ENCODE results near the gene EPHA3. TPM values are rescaled to one million over a fixed set of nuclear protein-coding genes. Genes with fewer than 3 reads are reported as not detected.

Gene EPHA3
- total and polyA plus RNA-seq, 9 donors, result 1.0 to 6.9 (median 2.9) TPM

DNA sequence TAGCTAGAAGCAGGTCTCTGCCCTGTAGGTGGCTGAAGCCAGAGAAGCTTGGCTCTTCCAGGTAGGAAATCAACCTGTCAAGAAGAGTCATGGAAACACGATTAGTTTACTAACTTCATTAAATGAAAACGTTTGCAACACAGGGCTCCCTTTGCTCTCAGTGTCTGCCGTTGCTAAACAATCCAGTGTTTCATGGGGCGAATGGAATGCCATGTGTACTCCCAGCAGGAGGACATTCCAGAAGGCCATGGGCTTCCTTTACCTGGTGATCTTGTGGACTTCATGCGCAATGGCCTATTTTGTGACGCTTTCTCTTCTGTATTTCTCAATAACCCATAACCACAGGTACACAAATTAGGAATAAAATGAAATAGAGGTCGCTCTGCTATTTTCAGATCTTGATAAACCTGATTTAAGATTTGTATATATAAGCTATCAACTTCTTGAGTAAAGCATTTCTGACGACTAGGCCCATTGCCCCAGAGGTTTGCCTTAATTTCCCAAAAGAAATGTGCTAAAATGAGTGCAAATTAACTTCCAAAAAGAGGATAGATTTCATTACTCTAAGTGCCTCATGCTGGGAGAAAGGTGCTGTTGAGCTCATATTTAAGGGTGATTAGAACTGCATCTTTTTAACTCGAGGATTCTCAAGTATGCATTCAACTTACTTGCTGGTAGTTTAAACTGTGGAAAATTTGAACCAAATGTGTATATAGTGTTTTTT, 171.0 kb downstream of the EPHA3 start:
- H3K27ac ChIP-seq, result no peak overlapping the region
- intact Hi-C loops (cut with DNase I), result no loop called here
- no peaks in the 10 kb centered on the region for H3K27me3 ChIP-seq
- H3K9me3 ChIP-seq, result no peaks in the 10 kb centered on the region
- H3K36me3 ChIP-seq, result no peaks in the 10 kb centered on the region
- no peaks in the 10 kb centered on the region for H3K4me1 ChIP-seq (ENCODE audit: insufficient read depth)
- no peak overlapping the region for H3K4me3 ChIP-seq
- no peak for DNase-seq
- TF ChIP-seq EP300 (IDR thresholded peaks at IDR 0.05), result no peak
- WGBS, 3 donors, result 74 to 77% (median 76%) methylated on average over 9 of the region's 9 CpGs

DNA sequence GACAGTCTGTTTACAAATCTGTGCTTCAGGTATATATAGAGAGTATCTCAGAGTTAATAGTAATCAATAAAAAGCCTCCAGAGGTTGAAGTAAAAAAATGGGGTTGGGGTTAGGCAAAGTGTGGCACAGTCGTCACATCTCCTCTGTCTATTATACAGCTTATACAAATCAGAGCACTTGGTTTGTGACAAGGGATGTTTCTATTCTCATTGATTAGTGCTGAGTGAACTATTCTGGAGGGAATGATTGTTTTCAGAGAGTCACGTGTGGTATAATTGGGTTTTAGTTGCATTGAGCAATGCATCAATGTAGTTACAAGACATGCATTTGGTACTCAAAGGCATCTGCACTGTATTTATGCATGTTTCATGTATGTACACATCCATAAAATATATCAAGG, 172.9 kb downstream of the EPHA3 start:
- WGBS, 3 donors, result 91 to 93% (median 93%) methylated on average over 2 of the region's 2 CpGs

DNA sequence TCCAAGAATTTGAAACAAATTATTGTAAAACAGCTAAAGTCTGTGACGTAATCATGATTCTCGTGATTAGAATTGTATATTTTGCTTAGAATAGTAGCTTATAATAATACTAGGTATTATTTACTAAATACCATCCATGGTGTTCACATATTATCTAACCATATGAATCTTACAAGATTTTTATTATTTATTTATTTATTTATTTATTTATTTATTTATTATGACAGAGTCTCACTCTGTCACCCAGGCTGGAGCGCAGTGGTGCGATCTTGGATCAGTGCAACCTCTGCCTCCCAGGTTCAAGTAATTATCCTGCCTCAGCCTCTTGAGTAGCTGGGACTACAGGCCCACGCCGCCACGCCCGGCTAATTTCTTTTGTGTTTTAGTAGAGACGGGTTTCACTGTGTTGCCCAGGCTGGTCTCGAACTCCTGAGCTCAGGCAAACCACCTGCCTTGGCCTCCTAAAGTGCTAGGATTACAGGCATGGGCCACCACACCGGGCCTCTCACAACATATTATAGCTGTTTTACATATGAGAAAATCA, 173.5 kb downstream of the EPHA3 start:
- 97 to 98% (median 98%) methylated on average over 11 of the region's 11 CpGs for WGBS, 3 donors
- no peaks in the 10 kb centered on the region for H3K36me3 ChIP-seq
- no peak overlapping the region for H3K27ac ChIP-seq
- no peaks in the 10 kb centered on the region for H3K9me3 ChIP-seq
- H3K4me3 ChIP-seq, result no peak overlapping the region
- DNase-seq, result no peak
- H3K4me1 ChIP-seq (ENCODE audit: insufficient read depth), result no peaks in the 10 kb centered on the region
- TF ChIP-seq, protein P1, sequence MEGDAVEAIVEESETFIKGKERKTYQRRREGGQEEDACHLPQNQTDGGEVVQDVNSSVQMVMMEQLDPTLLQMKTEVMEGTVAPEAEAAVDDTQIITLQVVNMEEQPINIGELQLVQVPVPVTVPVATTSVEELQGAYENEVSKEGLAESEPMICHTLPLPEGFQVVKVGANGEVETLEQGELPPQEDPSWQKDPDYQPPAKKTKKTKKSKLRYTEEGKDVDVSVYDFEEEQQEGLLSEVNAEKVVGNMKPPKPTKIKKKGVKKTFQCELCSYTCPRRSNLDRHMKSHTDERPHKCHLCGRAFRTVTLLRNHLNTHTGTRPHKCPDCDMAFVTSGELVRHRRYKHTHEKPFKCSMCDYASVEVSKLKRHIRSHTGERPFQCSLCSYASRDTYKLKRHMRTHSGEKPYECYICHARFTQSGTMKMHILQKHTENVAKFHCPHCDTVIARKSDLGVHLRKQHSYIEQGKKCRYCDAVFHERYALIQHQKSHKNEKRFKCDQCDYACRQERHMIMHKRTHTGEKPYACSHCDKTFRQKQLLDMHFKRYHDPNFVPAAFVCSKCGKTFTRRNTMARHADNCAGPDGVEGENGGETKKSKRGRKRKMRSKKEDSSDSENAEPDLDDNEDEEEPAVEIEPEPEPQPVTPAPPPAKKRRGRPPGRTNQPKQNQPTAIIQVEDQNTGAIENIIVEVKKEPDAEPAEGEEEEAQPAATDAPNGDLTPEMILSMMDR (IDR thresholded peaks at IDR 0.05), result no peak
- no peak for TF ChIP-seq POLR2A (IDR thresholded peaks at IDR 0.05)
- no peak for TF ChIP-seq EP300 (IDR thresholded peaks at IDR 0.05)
- intact Hi-C loops (cut with DNase I), result no loop called here
- no peaks in the 10 kb centered on the region for H3K27me3 ChIP-seq

More for the DNA sequence above, 172.9 kb downstream of the EPHA3 start:
- H3K27me3 ChIP-seq, result no peaks in the 10 kb centered on the region
- no peak overlapping the region for H3K27ac ChIP-seq
- no peaks in the 10 kb centered on the region for H3K9me3 ChIP-seq
- H3K4me3 ChIP-seq, result no peak overlapping the region
- H3K36me3 ChIP-seq, result no peaks in the 10 kb centered on the region
- intact Hi-C loops (cut with DNase I), result no loop called here
- H3K4me1 ChIP-seq (ENCODE audit: insufficient read depth), result no peaks in the 10 kb centered on the region
- no peak for DNase-seq
- TF ChIP-seq POLR2A (IDR thresholded peaks at IDR 0.05), result no peak
- TF ChIP-seq EP300 (IDR thresholded peaks at IDR 0.05), result no peak
- TF ChIP-seq, protein P1 (IDR thresholded peaks at IDR 0.05), result no peak

DNA sequence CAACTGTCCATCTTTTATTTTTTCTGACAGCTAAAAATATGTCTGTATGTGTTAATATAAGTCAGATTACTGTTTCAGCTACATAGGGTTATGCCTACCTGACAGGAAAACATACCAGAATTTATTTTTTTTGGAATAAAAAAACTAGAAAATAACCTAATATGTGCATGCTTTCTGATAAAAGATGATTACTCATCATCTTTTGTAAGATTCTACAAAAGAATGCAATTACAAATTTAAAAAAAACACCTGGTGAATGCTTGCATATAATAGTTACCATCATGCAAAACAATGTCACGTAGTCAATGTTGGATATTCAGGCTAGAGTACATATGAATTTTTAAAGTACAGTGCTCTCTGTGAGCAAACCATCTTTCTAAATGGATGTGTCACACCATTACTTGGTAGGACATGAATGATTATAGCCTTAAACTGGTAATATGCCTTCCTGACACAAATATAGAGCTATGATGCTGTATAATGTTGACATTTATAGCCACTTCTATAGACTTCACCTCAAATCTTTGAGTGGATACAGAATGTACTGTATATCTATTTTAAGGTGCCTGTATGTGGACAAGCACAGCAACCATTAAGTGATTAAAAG, 180.6 kb downstream of the EPHA3 start:
- DNase-seq, result no peak
- no peaks in the 10 kb centered on the region for H3K4me1 ChIP-seq (ENCODE audit: insufficient read depth)
- no peaks in the 10 kb centered on the region for H3K27me3 ChIP-seq
- no peak overlapping the region for H3K4me3 ChIP-seq
- TF ChIP-seq POLR2A (IDR thresholded peaks at IDR 0.05) (no peak), EP300 (IDR thresholded peaks at IDR 0.05) (no peak)
- TF ChIP-seq, protein P1 (IDR thresholded peaks at IDR 0.05), result no peak
- intact Hi-C loops (cut with DNase I), result no loop called here
- 84 to 98% (median 86%) methylated on average over 1 of the region's 1 CpG for WGBS, 3 donors
- no peak overlapping the region for H3K27ac ChIP-seq
- no peaks in the 10 kb centered on the region for H3K9me3 ChIP-seq
- no peaks in the 10 kb centered on the region for H3K36me3 ChIP-seq

Measured in ovary (tissue), 9 donors.